HEK293 (cell line): ENCODE measurements around the gene HS1BP3.

ENCODE experiments used
- CTCF ChIA-PET: fragments of 350-600 bp; formaldehyde crosslinking; extraction: SDS; loops from one replicate; lab custom pipeline; 2021; ENCODE audit warnings: antibody characterized with exemption; lab: Yijun Ruan, JAX
- POLR2A ChIA-PET: fragments of 300-600 bp; formaldehyde crosslinking; extraction: SDS; loops from one replicate; lab custom pipeline; 2020; ENCODE audit warnings: antibody characterized with exemption, inconsistent platforms; lab: Yijun Ruan, JAX
- H3K27ac ChIP-seq: fragments of 200-500 bp; sonication (Bioruptor generic); 2 replicates; pipeline ENCODE4 v1.5.1; 2014; ENCODE audit warnings: low read depth, low read length, control low read depth, inconsistent platforms; ENCODE audit errors: extremely low read depth
- H3K36me3 ChIP-seq, 2 experiments: fragments of 200-500 bp in 1 of 2; sonication (Bioruptor generic) in 1 of 2; 1 replicate in 1 of 2; 2 replicates in 1 of 2; pipeline ENCODE4 v1.5.1; 2014 to 2017; ENCODE audit warnings: inconsistent platforms in 2 of 2, low read length in 2 of 2; ENCODE audit not compliant: control insufficient read depth in 2 of 2, insufficient read depth in 1 of 2
- H3K4me1 ChIP-seq: fragments of 200-500 bp; sonication (Bioruptor generic); 2 replicates; pipeline ENCODE4 v1.5.1; 2014; ENCODE audit warnings: mild to moderate bottlenecking, low read length, inconsistent platforms; ENCODE audit not compliant: control insufficient read depth, insufficient read depth
- H3K4me3 ChIP-seq: 2 replicates; pipeline ENCODE4 v1.5.1; 2011; ENCODE audit warnings: low read depth, mild to moderate bottlenecking, control low read depth, low read length, moderate library complexity
- H3K9me3 ChIP-seq: fragments of 200-500 bp; sonication (Bioruptor generic); 2 replicates; pipeline ENCODE4 v1.5.1; 2014; ENCODE audit warnings: low read depth, low read length, inconsistent platforms; ENCODE audit not compliant: control insufficient read depth, insufficient read depth
- FEZF1 ChIP-seq: fragments of 450-650 bp; formaldehyde crosslinking; IDR thresholded peaks from 2 replicates; pipeline ENCODE4 v1.5.1; 2016; ENCODE audit warnings: missing biosample characterization, missing genetic modification characterization
- INSM2 ChIP-seq: fragments of 450-650 bp; formaldehyde crosslinking; IDR thresholded peaks from 2 replicates; pipeline ENCODE4 v1.5.1; 2016; ENCODE audit warnings: missing biosample characterization, missing genetic modification characterization
- KLF10 ChIP-seq: fragments of 450-650 bp; IDR thresholded peaks from 2 replicates; pipeline ENCODE4 v1.5.1; 2018; ENCODE audit warnings: missing biosample characterization, mild to moderate bottlenecking, missing genetic modification characterization
- KLF8 ChIP-seq: fragments of 450-650 bp; formaldehyde crosslinking; IDR thresholded peaks from 2 replicates; pipeline ENCODE4 v1.5.1; 2016; ENCODE audit warnings: missing biosample characterization, missing genetic modification characterization
- MYNN ChIP-seq: fragments of 450-650 bp; formaldehyde crosslinking; IDR thresholded peaks from 2 replicates; pipeline ENCODE4 v1.5.1; 2016; ENCODE audit warnings: missing biosample characterization, missing genetic modification characterization, borderline replicate concordance
- PRDM4 ChIP-seq: fragments of 450-650 bp; formaldehyde crosslinking; IDR thresholded peaks from 2 replicates; pipeline ENCODE4 v1.5.1; 2017; ENCODE audit warnings: missing biosample characterization, missing genetic modification characterization
- RBAK ChIP-seq: fragments of 450-650 bp; formaldehyde crosslinking; IDR thresholded peaks from 2 replicates; pipeline ENCODE4 v1.5.1; 2016; ENCODE audit warnings: missing biosample characterization, missing genetic modification characterization
- ZBTB11 ChIP-seq: fragments of 450-650 bp; formaldehyde crosslinking; conservative IDR thresholded peaks from 2 replicates; pipeline ENCODE4 v1.5.1; 2016; ENCODE audit warnings: low read depth, missing biosample characterization, missing genetic modification characterization
- ZFP3 ChIP-seq: fragments of 450-650 bp; formaldehyde crosslinking; IDR thresholded peaks from 2 replicates; pipeline ENCODE4 v1.5.1; 2016; ENCODE audit warnings: low read depth, missing biosample characterization, missing genetic modification characterization
- ZNF10 ChIP-seq: fragments of 450-650 bp; formaldehyde crosslinking; IDR thresholded peaks from 2 replicates; pipeline ENCODE4 v1.5.1; 2017; ENCODE audit warnings: missing biosample characterization, missing genetic modification characterization
- ZNF239 ChIP-seq: fragments of 450-650 bp; formaldehyde crosslinking; IDR thresholded peaks from 2 replicates; pipeline ENCODE4 v1.5.1; 2016; ENCODE audit warnings: missing biosample characterization, missing genetic modification characterization
- ZNF621 ChIP-seq: fragments of 450-650 bp; formaldehyde crosslinking; IDR thresholded peaks from 2 replicates; pipeline ENCODE4 v1.5.1; 2017; ENCODE audit warnings: missing biosample characterization, missing genetic modification characterization
- ZNF623 ChIP-seq: fragments of 450-650 bp; formaldehyde crosslinking; IDR thresholded peaks from 2 replicates; pipeline ENCODE4 v1.5.1; 2016; ENCODE audit warnings: missing biosample characterization, missing genetic modification characterization
- ZNF701 ChIP-seq: fragments of 450-650 bp; formaldehyde crosslinking; IDR thresholded peaks from 2 replicates; pipeline ENCODE4 v1.5.1; 2016; ENCODE audit warnings: missing biosample characterization, missing genetic modification characterization
- TF ChIP-seq, protein P1 (sequence below): fragments of 450-650 bp; formaldehyde crosslinking; IDR thresholded peaks from 2 replicates; pipeline ENCODE4 v1.5.1; 2016; ENCODE audit warnings: missing biosample characterization, missing genetic modification characterization

Gene HS1BP3

GRCh38 chr2:20570249-20570648 is 80.6 kb downstream of the HS1BP3 start:
- CTCF ChIA-PET, result interaction anchor here (0.9 to 1.6 kb wide), 2 partner anchors 8 to 72 kb away, joined by 3 read pairs; no protein-coding TSS in a partner anchor
- POLR2A ChIA-PET, result no interaction called here
- Histone ChIP-seq H3K36me3 (no peaks in the 10 kb centered on the region), H3K27ac (no peak overlapping the region), H3K4me3 (no peak overlapping the region), H3K9me3 (no peaks in the 10 kb centered on the region), H3K4me1 (no peaks in the 10 kb centered on the region)
- TF ChIP-seq ZNF239 (tag by site-specific recombination) (no peak), KLF10 (tag by site-specific recombination) (no peak), KLF8 (tag by site-specific recombination) (no peak)
- TF ChIP-seq, protein P1, sequence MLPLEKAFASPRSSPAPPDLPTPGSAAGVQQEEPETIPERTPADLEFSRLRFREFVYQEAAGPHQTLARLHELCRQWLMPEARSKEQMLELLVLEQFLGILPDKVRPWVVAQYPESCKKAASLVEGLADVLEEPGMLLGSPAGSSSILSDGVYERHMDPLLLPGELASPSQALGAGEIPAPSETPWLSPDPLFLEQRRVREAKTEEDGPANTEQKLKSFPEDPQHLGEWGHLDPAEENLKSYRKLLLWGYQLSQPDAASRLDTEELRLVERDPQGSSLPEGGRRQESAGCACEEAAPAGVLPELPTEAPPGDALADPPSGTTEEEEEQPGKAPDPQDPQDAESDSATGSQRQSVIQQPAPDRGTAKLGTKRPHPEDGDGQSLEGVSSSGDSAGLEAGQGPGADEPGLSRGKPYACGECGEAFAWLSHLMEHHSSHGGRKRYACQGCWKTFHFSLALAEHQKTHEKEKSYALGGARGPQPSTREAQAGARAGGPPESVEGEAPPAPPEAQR, result no peak

- ChIA-PET POLR2A (no interaction called here), CTCF (interaction anchor here (0.9 kb wide), 1 partner anchor 72 kb away, joined by 3 read pairs; no protein-coding TSS in a partner anchor)
- Histone ChIP-seq H3K27ac (no peak overlapping the region), H3K4me1 (no peaks in the 10 kb centered on the region), H3K36me3 (no peaks in the 10 kb centered on the region), H3K9me3 (no peaks in the 10 kb centered on the region), H3K4me3 (no peak overlapping the region)
- TF ChIP-seq MYNN (tag by site-specific recombination) (no peak), FEZF1 (no peak), RBAK (tag by site-specific recombination) (no peak), ZNF623 (tag by site-specific recombination) (no peak), ZFP3 (no peak), INSM2 (no peak), ZNF701 (no peak), ZNF239 (tag by site-specific recombination) (no peak), ZBTB11 (tag by site-specific recombination) (no peak)
These were observed 81.3 kb downstream of the HS1BP3 start for GRCh38 chr2:20569464-20570223.

DNA sequence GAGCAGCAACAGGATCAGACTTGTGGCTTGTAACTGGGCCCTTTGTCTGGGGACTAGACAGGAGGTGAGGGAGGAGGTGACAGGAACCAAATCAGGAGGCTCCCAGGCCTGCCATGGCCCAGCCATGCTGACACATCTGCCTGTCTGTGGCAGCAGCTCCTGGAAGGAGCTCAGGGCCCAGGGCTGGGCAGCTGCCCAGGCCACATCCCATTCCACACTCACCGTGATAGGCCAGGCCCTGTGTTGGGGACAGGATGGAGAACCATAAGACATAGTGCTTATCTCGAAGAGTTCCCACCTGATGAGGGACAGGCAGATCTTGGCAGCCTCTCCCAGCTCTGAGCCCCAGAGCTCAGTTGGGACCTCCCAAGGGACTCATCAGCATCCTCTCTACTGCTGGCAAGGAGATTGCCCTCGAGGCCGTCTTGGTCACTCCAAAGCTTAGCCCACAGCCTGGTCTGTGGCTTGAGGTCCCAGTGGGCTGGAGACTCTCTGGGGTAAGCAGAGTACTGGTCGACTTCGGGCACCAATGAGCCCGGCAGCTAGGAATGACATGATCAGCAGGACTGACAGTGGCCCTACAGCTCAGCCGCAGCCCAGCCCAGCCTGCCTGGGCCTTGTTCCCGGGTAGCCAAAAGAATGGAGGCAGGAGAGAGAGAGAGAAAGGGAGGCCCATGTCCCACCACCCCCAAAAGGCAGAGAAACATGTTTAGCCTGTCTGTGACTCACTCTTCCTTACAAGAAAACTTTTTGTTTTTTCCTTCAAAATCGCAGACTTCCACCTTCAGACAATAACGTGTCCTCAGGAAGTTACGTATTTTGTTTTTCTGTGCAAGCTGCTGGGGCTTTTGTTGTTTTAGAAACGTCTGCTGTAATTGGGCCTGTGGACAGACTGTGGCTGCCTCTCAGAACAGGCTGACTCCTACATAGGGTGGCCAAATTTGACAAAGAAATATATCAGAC is 82.1 kb downstream of the HS1BP3 start:
- Histone ChIP-seq H3K9me3 (no peaks in the 10 kb centered on the region), H3K4me1 (no peaks in the 10 kb centered on the region), H3K4me3 (no peak overlapping the region), H3K27ac (no peak overlapping the region)
- CTCF ChIA-PET, result no interaction called here
- TF ChIP-seq KLF8 (tag by site-specific recombination) (no peak), PRDM4 (no peak), ZNF10 (tag by site-specific recombination) (0 out of 2 replicates have a peak, but pooled peaks have one; percentile 21), ZNF621 (tag by site-specific recombination) (no peak)
- TF ChIP-seq, all 188 proteins: peak for 1
- H3K36me3 ChIP-seq, result no peaks in the 10 kb centered on the region
- POLR2A ChIA-PET, result interaction anchor here (0.7 to 2.1 kb wide), 2 partner anchors 15 to 122 kb away, joined by 3 to 12 read pairs; partner anchors contain the start of gene RHOB
